ENCODE data around the gene HOMER3. TPM values are rescaled to one million over a fixed set of nuclear protein-coding genes. Genes with fewer than 3 reads are reported as not detected.

The HOMER3 gene
- total RNA-seq, 2 donors from 2014 or later, result 21.9 to 29.5 TPM

GRCh38 chr19:18931316-18932162, 9.5 kb downstream of the HOMER3 start:
- Histone ChIP-seq H3K9me3 (no peaks in the 10 kb centered on the region), H3K27me3 (replicated peaks; ENCODE audit: insufficient read depth) (no peaks in the 10 kb centered on the region), H3K4me1 (replicated peaks) (no peaks in the 10 kb centered on the region), H3K27ac (no peak overlapping the region), H3K36me3 (peaks cover 0 to 4% of the 10 kb centered on the region in 2 donors), H3K4me3 (no peak overlapping the region)
- DNase-seq (ENCODE audit: low spot score), result no peak
- intact Hi-C loops (cut with DNase I), result no loop called here
- 86% methylated on average over 32 of the region's 34 CpGs for WGBS
- TF ChIP-seq POLR2AphosphoS5 (IDR thresholded peaks at IDR 0.05) (no peak), CTCF (IDR thresholded peaks at IDR 0.05) (no peak), POLR2A (IDR thresholded peaks at IDR 0.05) (no peak)

GRCh38 chr19:18929311-18929710, 11.7 kb downstream of the HOMER3 start:
- 88% methylated on average over 25 of the region's 25 CpGs for WGBS
- TF ChIP-seq CTCF (IDR thresholded peaks at IDR 0.05) (no peak), POLR2AphosphoS5 (IDR thresholded peaks at IDR 0.05) (no peak), POLR2A (IDR thresholded peaks at IDR 0.05) (no peak)
- intact Hi-C loops (cut with DNase I), result no loop called here
- no peak overlapping the region for H3K4me3 ChIP-seq
- H3K4me1 ChIP-seq (replicated peaks), result no peaks in the 10 kb centered on the region
- no peak for DNase-seq (ENCODE audit: low spot score)
- peaks cover 0 to 17% of the 10 kb centered on the region in 2 donors for H3K36me3 ChIP-seq
- H3K27me3 ChIP-seq (replicated peaks; ENCODE audit: insufficient read depth), result no peaks in the 10 kb centered on the region
- H3K9me3 ChIP-seq, result no peaks in the 10 kb centered on the region
- H3K27ac ChIP-seq, result no peak overlapping the region

- 84% methylated on average over 24 of the region's 26 CpGs for WGBS
- no peak for TF ChIP-seq CTCF (IDR thresholded peaks at IDR 0.05)
- no peak for TF ChIP-seq POLR2A (IDR thresholded peaks at IDR 0.05)
- no peak for TF ChIP-seq POLR2AphosphoS5 (IDR thresholded peaks at IDR 0.05)
- no peak for DNase-seq (ENCODE audit: low spot score)
Measured at GRCh38 chr19:18928018-18928805, 12.8 kb downstream of the HOMER3 start.

GRCh38 chr19:18924684-18925213, 16.3 kb downstream of the HOMER3 start:
- Histone ChIP-seq H3K27ac (no peak overlapping the region), H3K4me3 (no peak overlapping the region), H3K9me3 (no peaks in the 10 kb centered on the region), H3K27me3 (replicated peaks; ENCODE audit: insufficient read depth) (no peaks in the 10 kb centered on the region), H3K4me1 (replicated peaks) (peaks cover 6% of the 10 kb centered on the region), H3K36me3 (peaks cover 7 to 21% of the 10 kb centered on the region in 2 donors)
- 94% methylated on average over 15 of the region's 15 CpGs for WGBS
- TF ChIP-seq POLR2AphosphoS5 (IDR thresholded peaks at IDR 0.05) (no peak), POLR2A (IDR thresholded peaks at IDR 0.05) (no peak), CTCF (IDR thresholded peaks at IDR 0.05) (no peak)
- intact Hi-C loops (cut with DNase I), result no loop called here
- no peak for DNase-seq (ENCODE audit: low spot score)

More at GRCh38 chr19:18928018-18928805, 12.8 kb downstream of the HOMER3 start:
- Histone ChIP-seq H3K36me3 (peaks cover 0 to 21% of the 10 kb centered on the region in 2 donors), H3K4me1 (replicated peaks) (no peaks in the 10 kb centered on the region), H3K27me3 (replicated peaks; ENCODE audit: insufficient read depth) (no peaks in the 10 kb centered on the region), H3K9me3 (no peaks in the 10 kb centered on the region), H3K4me3 (no peak overlapping the region), H3K27ac (no peak overlapping the region)
- intact Hi-C loops (cut with DNase I), result no loop called here
